HepG2 (cell line): ENCODE measurements around the gene PTPRM.

Experiments used
- CTCF ChIP-seq: sonication (generic); formaldehyde crosslinking; IDR thresholded peaks from 2 replicates; pipeline ENCODE4 v1.5.0; 2020; ENCODE audit warnings: mild to moderate bottlenecking, missing genetic modification reagents, moderate library complexity
- EZH2 ChIP-seq: conservative IDR thresholded peaks from 2 replicates; pipeline ENCODE4 v1.6.1; 2012; ENCODE audit warnings: mild to moderate bottlenecking, low read depth, low read length, moderate library complexity
- NR1H2 ChIP-seq: sonication (generic); formaldehyde crosslinking; IDR thresholded peaks from 2 replicates; pipeline ENCODE4 v1.8.1; 2022; ENCODE audit warnings: low read depth, missing genetic modification reagents, borderline replicate concordance
- PHF21A ChIP-seq: sonication (generic); formaldehyde crosslinking; IDR thresholded peaks from 2 replicates; pipeline ENCODE4 v1.5.0; 2020; ENCODE audit warnings: mild to moderate bottlenecking, missing genetic modification reagents
- SMC3 ChIP-seq: IDR thresholded peaks from 2 replicates; pipeline ENCODE4 v1.6.1; 2011; ENCODE audit warnings: low read length, improper control_type of control experiment
- SYNCRIP ChIP-seq: fragments of 200-400 bp; formaldehyde crosslinking; IDR thresholded peaks from 2 replicates; pipeline ENCODE4 v1.6.1; 2018; ENCODE audit warnings: mild to moderate bottlenecking, low read depth, low read length; ENCODE audit not compliant: insufficient read depth
- TAF15 ChIP-seq: fragments of 200-400 bp; formaldehyde crosslinking; IDR thresholded peaks from one replicate; pipeline ENCODE4 v1.6.1; 2018; ENCODE audit warnings: mild to moderate bottlenecking, low read depth, low read length; ENCODE audit not compliant: poor library complexity, severe bottlenecking
- ZNF256 ChIP-seq: sonication (generic); formaldehyde crosslinking; conservative IDR thresholded peaks from 2 replicates; pipeline ENCODE4 v1.4.0; 2020; ENCODE audit warnings: missing genetic modification reagents
- ZNF496 ChIP-seq: sonication (generic); formaldehyde crosslinking; IDR thresholded peaks from 2 replicates; pipeline ENCODE4 v1.8.1; 2023; ENCODE audit warnings: mild to moderate bottlenecking, moderate library complexity, missing genetic modification reagents; ENCODE audit not compliant: insufficient replicate concordance
- ZNF644 ChIP-seq: IDR thresholded peaks from 2 replicates; pipeline ENCODE4 v1.6.1; 2016; ENCODE audit warnings: low read depth
- ZSCAN22 ChIP-seq: sonication (generic); formaldehyde crosslinking; IDR thresholded peaks from 2 replicates; pipeline ENCODE4 v1.4.0; 2020; ENCODE audit warnings: mild to moderate bottlenecking, missing genetic modification reagents
- TF ChIP-seq, protein P1 (sequence below): sonication (generic); formaldehyde crosslinking; conservative IDR thresholded peaks from 2 replicates; pipeline ENCODE4 v1.8.0; 2022; ENCODE audit warnings: missing genetic modification reagents

DNA sequence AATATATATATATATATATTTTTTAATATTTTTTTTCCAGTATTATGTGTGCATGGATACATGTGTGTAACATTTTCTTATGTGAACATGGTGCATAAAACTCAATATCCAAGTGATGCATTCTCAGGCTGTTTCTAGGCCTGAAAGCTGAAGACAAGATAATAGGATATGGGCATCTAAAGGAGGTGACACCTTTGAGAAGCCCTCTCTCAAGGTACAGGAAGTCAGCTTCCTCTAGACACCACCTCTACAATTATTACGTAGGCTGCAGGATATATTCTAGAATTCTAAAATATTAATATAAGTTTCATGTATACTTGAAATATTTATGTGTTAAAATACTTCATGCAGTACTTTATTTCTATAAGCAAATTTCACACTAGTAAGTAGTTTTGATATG is 327.5 kb downstream of the PTPRM start:
- TF ChIP-seq SYNCRIP (no peak), NR1H2 (CRISPR knock-in tag) (no peak), PHF21A (no peak), ZNF256 (CRISPR knock-in tag) (no peak), ZNF496 (no peak), TAF15 (no peak), EZH2 (no peak), CTCF (CRISPR knock-in tag) (no peak), SMC3 (no peak), ZSCAN22 (CRISPR knock-in tag) (no peak), ZNF644 (no peak)
- TF ChIP-seq, protein P1, sequence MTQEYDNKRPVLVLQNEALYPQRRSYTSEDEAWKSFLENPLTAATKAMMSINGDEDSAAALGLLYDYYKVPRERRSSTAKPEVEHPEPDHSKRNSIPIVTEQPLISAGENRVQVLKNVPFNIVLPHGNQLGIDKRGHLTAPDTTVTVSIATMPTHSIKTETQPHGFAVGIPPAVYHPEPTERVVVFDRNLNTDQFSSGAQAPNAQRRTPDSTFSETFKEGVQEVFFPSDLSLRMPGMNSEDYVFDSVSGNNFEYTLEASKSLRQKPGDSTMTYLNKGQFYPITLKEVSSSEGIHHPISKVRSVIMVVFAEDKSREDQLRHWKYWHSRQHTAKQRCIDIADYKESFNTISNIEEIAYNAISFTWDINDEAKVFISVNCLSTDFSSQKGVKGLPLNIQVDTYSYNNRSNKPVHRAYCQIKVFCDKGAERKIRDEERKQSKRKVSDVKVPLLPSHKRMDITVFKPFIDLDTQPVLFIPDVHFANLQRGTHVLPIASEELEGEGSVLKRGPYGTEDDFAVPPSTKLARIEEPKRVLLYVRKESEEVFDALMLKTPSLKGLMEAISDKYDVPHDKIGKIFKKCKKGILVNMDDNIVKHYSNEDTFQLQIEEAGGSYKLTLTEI (CRISPR knock-in tag) = no peak
